HL-60 (cell line): ENCODE results near the gene SCN7A.

Experiments used
- DNase-seq, 2 experiments: peaks; one replicate each; pipeline ENCODE4 v3.0.0-alpha.2; 2010 to 2020; ENCODE audit warnings: low read depth in 1 of 2, low spot score in 1 of 2
- H3K27ac ChIP-seq: fragments of 250-450 bp; sonication (Bioruptor Pico); replicated peaks from 2 replicates; pipeline ENCODE4 v1.5.1; 2020; ENCODE audit warnings: mild to moderate bottlenecking, moderate library complexity
- H3K27me3 ChIP-seq: fragments of 250-450 bp; sonication (Bioruptor Pico); 2 replicates; pipeline ENCODE4 v1.5.1; 2021; ENCODE audit warnings: mild to moderate bottlenecking, moderate library complexity; ENCODE audit not compliant: insufficient read depth, poor library complexity, severe bottlenecking
- H3K4me3 ChIP-seq: replicated peaks from 2 replicates; pipeline ENCODE4 v1.5.1; 2011; ENCODE audit warnings: mild to moderate bottlenecking, control low read depth, low read length; ENCODE audit not compliant: insufficient read depth
- GABPA ChIP-seq: IDR thresholded peaks from 2 replicates; pipeline ENCODE4 v1.6.1; 2012; ENCODE audit warnings: low read depth
- POLR2AphosphoS5 ChIP-seq: IDR thresholded peaks from 2 replicates; pipeline ENCODE4 v1.6.1; 2012; ENCODE audit warnings: low read depth
- REST ChIP-seq: IDR thresholded peaks from 2 replicates; pipeline ENCODE4 v1.6.1; 2012; ENCODE audit warnings: low read depth; ENCODE audit not compliant: insufficient replicate concordance
- SPI1 ChIP-seq: IDR thresholded peaks from 2 replicates; pipeline ENCODE4 v1.6.1; 2012; ENCODE audit warnings: low read depth, mild to moderate bottlenecking, borderline replicate concordance
- TF ChIP-seq, protein P1 (sequence below): IDR thresholded peaks from one replicate; pipeline ENCODE4 v1.5.1; 2011; ENCODE audit warnings: low read length, control low read depth, inconsistent platforms; ENCODE audit not compliant: insufficient read depth

SCN7A gene

DNA sequence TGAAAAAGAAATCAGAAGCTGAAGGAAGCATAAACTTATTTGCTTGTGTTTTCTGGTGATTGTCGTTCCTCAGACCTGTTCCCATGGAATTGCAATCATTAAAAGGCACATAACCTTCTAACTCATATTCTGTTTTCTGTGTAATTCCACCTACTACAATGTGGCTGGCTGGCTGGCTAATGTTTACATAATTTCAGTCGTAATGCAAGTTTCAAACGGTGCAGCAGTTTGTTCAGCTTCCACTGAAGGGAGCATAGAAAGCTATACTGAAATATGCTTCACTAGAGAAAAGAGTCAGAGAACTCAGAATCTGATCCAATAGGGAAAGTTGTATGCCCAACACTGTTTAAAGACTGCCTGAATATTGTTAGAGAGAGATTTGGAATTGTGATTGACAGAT is 27.1 kb upstream of the SCN7A start:
- DNase-seq: no peak
- TF ChIP-seq, protein P1, sequence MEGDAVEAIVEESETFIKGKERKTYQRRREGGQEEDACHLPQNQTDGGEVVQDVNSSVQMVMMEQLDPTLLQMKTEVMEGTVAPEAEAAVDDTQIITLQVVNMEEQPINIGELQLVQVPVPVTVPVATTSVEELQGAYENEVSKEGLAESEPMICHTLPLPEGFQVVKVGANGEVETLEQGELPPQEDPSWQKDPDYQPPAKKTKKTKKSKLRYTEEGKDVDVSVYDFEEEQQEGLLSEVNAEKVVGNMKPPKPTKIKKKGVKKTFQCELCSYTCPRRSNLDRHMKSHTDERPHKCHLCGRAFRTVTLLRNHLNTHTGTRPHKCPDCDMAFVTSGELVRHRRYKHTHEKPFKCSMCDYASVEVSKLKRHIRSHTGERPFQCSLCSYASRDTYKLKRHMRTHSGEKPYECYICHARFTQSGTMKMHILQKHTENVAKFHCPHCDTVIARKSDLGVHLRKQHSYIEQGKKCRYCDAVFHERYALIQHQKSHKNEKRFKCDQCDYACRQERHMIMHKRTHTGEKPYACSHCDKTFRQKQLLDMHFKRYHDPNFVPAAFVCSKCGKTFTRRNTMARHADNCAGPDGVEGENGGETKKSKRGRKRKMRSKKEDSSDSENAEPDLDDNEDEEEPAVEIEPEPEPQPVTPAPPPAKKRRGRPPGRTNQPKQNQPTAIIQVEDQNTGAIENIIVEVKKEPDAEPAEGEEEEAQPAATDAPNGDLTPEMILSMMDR: no peak
- TF ChIP-seq SPI1: no peak
- TF ChIP-seq GABPA: no peak
- no peak for TF ChIP-seq REST
- TF ChIP-seq POLR2AphosphoS5: no peak
- Histone ChIP-seq H3K27ac (no peak overlapping the region), H3K27me3 (peaks cover 3% of the 10 kb centered on the region), H3K4me3 (no peak overlapping the region)

DNA sequence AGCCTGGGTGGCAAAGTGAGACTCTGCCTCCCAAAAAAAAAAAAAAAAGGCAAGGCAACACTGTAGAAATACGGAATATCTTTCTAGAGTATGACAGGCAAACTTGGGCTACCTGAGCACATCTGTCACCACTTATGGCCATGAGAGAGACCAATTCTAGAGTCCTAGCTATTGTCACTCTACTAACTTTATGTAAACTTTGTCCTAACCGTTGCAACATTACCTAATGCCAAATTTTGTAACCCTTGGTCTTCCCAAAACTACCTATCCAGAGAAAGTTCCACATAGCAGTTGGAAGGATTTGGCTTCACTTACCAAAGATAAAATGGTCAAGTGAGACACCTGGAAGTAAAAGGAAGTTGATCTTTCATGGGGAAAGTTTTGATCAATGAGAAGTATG is 26.6 kb upstream of the SCN7A start:
- DNase-seq: no peak
- TF ChIP-seq, protein P1: no peak
- TF ChIP-seq GABPA: no peak
- TF ChIP-seq POLR2AphosphoS5: no peak
- no peak for TF ChIP-seq REST
- TF ChIP-seq SPI1: no peak
- Histone ChIP-seq H3K27ac (no peak overlapping the region), H3K4me3 (no peak overlapping the region), H3K27me3 (peaks cover 3% of the 10 kb centered on the region)

DNA sequence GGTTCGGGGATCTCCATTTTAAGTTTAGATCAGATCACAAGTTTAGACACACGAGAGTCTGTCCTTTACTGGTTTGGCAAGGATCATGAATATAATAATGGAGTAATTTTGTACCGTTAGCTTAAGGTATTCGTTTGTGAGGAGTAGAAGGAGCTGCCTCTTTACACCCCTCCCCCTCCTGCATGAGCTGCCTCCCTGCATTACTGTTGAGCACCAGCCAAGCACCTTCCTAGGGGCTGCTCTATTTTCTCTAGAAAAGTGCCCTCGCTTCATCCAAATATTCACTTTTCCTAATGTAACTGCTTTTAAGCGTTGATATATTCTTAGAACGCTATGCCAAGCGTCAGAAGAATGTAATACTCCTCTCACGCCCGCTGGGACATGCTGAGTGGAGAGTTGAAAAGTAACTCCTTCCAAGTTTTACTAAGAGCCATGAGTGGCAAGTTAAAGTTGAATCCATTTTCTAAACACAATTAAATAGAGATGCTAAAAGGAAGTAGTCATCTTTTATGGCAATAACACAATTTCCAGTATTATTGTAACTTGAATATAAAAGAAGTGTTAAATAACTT is 25.4 kb upstream of the SCN7A start:
- Histone ChIP-seq H3K27ac (no peak overlapping the region), H3K4me3 (no peak overlapping the region), H3K27me3 (no peaks in the 10 kb centered on the region)
- TF ChIP-seq SPI1: no peak
- no peak for TF ChIP-seq REST
- TF ChIP-seq GABPA: no peak
- no peak for TF ChIP-seq POLR2AphosphoS5
- TF ChIP-seq, protein P1: no peak
- no peak for DNase-seq
